ENCODE results near the gene CEP104.

GRCh38 chr1:3820316-3820715 lies 36.7 kb downstream of the CEP104 start:
- TF ChIP-seq BHLHE40 (IDR thresholded peaks at IDR 0.05; ENCODE audit: borderline replicate concordance) (no peak), HDGF (IDR thresholded peaks at IDR 0.05; ENCODE audit: borderline replicate concordance) (no peak), ELF4 (IDR thresholded peaks at IDR 0.05) (no peak), FOXK2 (IDR thresholded peaks at IDR 0.05) (no peak), SP1 (IDR thresholded peaks at IDR 0.05) (no peak), FOXM1 (IDR thresholded peaks at IDR 0.05; ENCODE audit: borderline replicate concordance) (no peak), ZNF384 (IDR thresholded peaks at IDR 0.05) (no peak), CTBP1 (IDR thresholded peaks at IDR 0.05; ENCODE audit: borderline replicate concordance) (no peak), FOXA1 (IDR thresholded peaks at IDR 0.05) (no peak), TARDBP (IDR thresholded peaks at IDR 0.05) (no peak), L3MBTL2 (conservative IDR thresholded peaks at IDR 0.05) (no peak), SUZ12 (IDR thresholded peaks at IDR 0.05) (no peak), ARNT (IDR thresholded peaks at IDR 0.05) (no peak)
